B cell (primary cell): Measurements from ENCODE around the gene TIMM23B.
"Not testable (repeated sequence)": the region's sequence is repeated elsewhere in the genome, so short reads cannot be mapped to it uniquely, and the experiment has no call there.

Experiments
- EZH2 ChIP-seq: IDR thresholded peaks from 2 replicates; pipeline ENCODE4 v1.6.1; 2012; ENCODE audit warnings: borderline replicate concordance, low read depth, mild to moderate bottlenecking, moderate library complexity, low read length; ENCODE audit not compliant: insufficient read depth, poor library complexity, severe bottlenecking
- TF ChIP-seq, protein P1 (sequence below): fragments of 200-600 bp; IDR thresholded peaks from one replicate; pipeline ENCODE4 v1.8.0; 2022; ENCODE audit warnings: antibody characterized with exemption, mild to moderate bottlenecking

DNA sequence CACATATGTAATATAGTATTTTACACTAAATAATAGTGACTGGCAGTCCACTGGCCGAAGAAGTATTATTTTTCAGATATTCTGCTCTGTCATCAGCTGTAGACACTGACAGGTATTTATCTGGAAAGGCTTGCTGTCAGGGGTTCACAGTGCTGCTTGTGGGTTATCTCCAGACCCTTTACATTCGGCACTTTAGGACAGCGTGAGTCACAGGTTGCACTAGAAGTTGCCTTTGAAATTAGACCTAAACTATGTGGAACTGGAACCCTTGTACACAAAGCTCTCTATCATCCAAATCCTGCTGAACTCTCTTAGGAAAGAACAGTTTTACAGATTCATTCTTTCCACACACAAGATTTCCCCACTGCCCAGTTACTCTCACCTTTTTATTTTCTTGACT is 30.2 kb downstream of the TIMM23B start:
- not testable (repeated sequence) for TF ChIP-seq EZH2
- TF ChIP-seq, protein P1, sequence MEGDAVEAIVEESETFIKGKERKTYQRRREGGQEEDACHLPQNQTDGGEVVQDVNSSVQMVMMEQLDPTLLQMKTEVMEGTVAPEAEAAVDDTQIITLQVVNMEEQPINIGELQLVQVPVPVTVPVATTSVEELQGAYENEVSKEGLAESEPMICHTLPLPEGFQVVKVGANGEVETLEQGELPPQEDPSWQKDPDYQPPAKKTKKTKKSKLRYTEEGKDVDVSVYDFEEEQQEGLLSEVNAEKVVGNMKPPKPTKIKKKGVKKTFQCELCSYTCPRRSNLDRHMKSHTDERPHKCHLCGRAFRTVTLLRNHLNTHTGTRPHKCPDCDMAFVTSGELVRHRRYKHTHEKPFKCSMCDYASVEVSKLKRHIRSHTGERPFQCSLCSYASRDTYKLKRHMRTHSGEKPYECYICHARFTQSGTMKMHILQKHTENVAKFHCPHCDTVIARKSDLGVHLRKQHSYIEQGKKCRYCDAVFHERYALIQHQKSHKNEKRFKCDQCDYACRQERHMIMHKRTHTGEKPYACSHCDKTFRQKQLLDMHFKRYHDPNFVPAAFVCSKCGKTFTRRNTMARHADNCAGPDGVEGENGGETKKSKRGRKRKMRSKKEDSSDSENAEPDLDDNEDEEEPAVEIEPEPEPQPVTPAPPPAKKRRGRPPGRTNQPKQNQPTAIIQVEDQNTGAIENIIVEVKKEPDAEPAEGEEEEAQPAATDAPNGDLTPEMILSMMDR, result not testable (repeated sequence)
